NT2/D1 (cell line): ENCODE data around the gene ZFP64.

ENCODE experiments used
- YY1 ChIP-seq: IDR thresholded peaks from 2 replicates; pipeline ENCODE4 v1.6.1; 2011; ENCODE audit not compliant: insufficient read length, insufficient read depth
- ZNF274 ChIP-seq: IDR thresholded peaks from 2 replicates; pipeline ENCODE4 v1.6.1; 2011; ENCODE audit warnings: mild to moderate bottlenecking, low read depth, low read length

- TF ChIP-seq ZNF274 (no peak), YY1 (no peak)
Measured at GRCh38 chr20:52231230-52231746, 39.7 kb upstream of the ZFP64 start.
